GM12801 (cell line): ENCODE results near the gene NTRK2.

Experiments used
- CTCF ChIP-seq: IDR thresholded peaks from one replicate; pipeline ENCODE4 v1.5.1; 2011; ENCODE audit warnings: control low read depth; ENCODE audit not compliant: insufficient read length; ENCODE audit errors: extremely low read depth

The NTRK2 gene

GRCh38 chr9:84959339-84959738 lies 289.8 kb downstream of the NTRK2 start:
- no peak for TF ChIP-seq CTCF

GRCh38 chr9:84966876-84967830 lies 297.6 kb downstream of the NTRK2 start:
- no peak for TF ChIP-seq CTCF

GRCh38 chr9:84969084-84969483 lies 299.6 kb downstream of the NTRK2 start:
- TF ChIP-seq CTCF, result no peak

- TF ChIP-seq CTCF, result no peak
Measured at GRCh38 chr9:84969736-84970135, 300.2 kb downstream of the NTRK2 start.

- no peak for TF ChIP-seq CTCF
Measured at GRCh38 chr9:84970432-84970831, 300.9 kb downstream of the NTRK2 start.

- no peak for TF ChIP-seq CTCF
Measured at GRCh38 chr9:84971571-84971970, 302.0 kb downstream of the NTRK2 start.

GRCh38 chr9:84974258-84974657 lies 304.7 kb downstream of the NTRK2 start:
- no peak for TF ChIP-seq CTCF
